ENCODE data around the gene MCFD2.

Gene MCFD2

DNA sequence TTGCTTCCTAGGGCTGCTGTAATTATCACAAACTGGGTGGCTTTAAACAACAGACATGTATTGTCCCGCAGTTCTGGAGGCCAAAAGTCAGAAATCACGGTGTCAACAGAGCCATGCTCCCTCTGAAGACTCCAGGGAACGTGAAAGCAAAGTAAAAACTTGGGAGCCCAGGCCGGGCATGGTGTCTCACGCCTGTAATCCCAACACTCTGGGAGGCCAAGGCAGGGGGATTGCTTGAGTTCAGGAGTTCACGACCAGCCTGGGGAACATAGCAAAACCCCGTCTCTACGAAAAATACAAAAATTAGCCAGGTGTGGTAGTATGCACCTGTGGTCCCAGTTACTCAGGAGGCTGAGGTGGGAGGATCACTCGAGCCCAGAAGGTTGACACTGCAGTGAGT lies 63.5 kb downstream of the MCFD2 start:
- Histone ChIP-seq H3K36me3 (ENCODE audit: control insufficient read depth in 1 of 2, insufficient read depth in 2 of 2, low read length in 2 of 2) (no peaks in the 10 kb centered on the region), H3K27ac (ENCODE audit: low read depth, low read length) (no peak overlapping the region), H3K4me1 (ENCODE audit: control insufficient read depth in 1 of 2, insufficient read depth in 2 of 2, low read length in 2 of 2) (peaks cover 34 to 43% of the 10 kb centered on the region in 2 donors), H3K27me3 (ENCODE audit: control insufficient read depth in 1 of 2, insufficient read depth in 2 of 2, low read length in 2 of 2) (no peaks in the 10 kb centered on the region), H3K9ac (ENCODE audit: low read depth in 1 of 2, low read length in 2 of 2) (no peak overlapping the region), H3K4me3 (ENCODE audit: low read depth in 1 of 2, low read length in 2 of 2) (no peak overlapping the region), H3K9me3 (ENCODE audit: control insufficient read depth in 1 of 2, low read length in 2 of 2) (no peaks in the 10 kb centered on the region)

Data from duodenal mucosa (tissue), 2 donors.